Measurements from ENCODE around the gene DNAH9.

The DNAH9 gene

DNA sequence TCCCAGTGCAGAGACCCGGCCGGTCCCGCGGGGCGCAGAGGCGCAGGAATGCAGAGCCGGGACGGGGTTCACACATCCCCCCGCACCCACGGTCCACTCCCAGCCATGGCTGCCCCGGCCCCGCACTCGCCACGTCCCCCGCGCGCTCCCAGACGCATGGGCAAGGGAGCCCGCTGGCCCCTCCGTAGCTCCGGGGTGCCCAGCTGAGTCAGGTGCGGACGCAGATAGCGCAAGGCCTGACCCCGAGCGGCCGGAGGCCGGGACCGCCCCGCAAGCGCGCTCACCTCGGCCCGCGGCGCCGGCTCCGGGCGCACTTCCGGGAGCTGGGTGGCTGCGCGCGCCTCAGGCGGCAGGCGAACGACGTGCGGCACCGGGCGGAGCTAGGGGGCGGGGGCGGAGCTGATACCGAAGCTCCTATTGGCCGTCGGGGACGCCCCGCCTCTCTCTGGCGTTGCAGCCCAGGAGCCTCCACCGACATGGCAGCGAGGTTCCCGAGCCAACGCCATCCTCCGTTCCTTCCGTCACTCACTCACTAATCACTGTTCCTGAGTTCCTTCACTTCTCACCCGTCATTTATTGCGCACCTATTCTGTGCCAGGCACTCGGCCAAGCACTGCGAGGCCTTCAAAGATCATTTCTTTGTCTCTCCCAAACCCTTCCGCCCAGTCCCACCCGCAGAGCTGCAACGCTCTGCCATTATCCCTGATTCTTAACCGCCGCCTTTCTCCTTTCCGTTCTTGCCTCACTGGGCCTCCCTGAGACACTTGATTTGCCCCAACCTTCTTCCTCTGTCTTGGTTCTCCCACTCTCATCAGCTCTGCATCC lies 399.1 kb downstream of the DNAH9 start, which contains the start of gene ZNF18:
Gene ZNF18 (minus strand): TSS at position 329 of the 825 bp plus-strand sequence. CDS start 4,646 bp downstream, outside the sequence.
- FAIRE-seq = peak; percentile 33

DNA sequence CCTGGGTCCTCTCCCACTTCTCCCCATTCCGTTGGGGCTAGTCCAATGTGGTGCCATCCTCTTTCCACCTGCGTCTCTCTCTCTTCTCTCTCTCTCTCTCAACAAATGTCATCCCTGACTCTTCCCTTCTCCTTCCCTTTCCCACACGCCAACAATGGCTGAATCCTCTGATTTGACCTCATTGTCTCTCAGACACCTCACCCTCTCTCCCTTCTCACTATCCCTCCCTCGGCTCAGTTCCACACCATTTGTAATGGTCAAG lies 399.6 kb downstream of the DNAH9 start:
- FAIRE-seq = no peak

GRCh38 chr17:11999696-12000095 lies 401.4 kb downstream of the DNAH9 start:
- no peak for FAIRE-seq

- FAIRE-seq = no peak
Measured at GRCh38 chr17:12007466-12007865, 409.2 kb downstream of the DNAH9 start.

All from G401.6 (cell line).